GM12891 (cell line): ENCODE measurements around the gene ANKRD34C.

ENCODE experiments used
- POLR2A ChIP-seq: IDR thresholded peaks from 2 replicates; pipeline ENCODE4 v1.6.1; 2011; ENCODE audit warnings: low read depth, low read length, control low read depth
- POLR2AphosphoS5 ChIP-seq: IDR thresholded peaks from 2 replicates; pipeline ENCODE4 v1.6.1; 2011; ENCODE audit warnings: low read depth, low read length, control low read depth
- TAF1 ChIP-seq: IDR thresholded peaks from 2 replicates; pipeline ENCODE4 v1.6.1; 2011; ENCODE audit warnings: low read depth, low read length, control low read depth

DNA sequence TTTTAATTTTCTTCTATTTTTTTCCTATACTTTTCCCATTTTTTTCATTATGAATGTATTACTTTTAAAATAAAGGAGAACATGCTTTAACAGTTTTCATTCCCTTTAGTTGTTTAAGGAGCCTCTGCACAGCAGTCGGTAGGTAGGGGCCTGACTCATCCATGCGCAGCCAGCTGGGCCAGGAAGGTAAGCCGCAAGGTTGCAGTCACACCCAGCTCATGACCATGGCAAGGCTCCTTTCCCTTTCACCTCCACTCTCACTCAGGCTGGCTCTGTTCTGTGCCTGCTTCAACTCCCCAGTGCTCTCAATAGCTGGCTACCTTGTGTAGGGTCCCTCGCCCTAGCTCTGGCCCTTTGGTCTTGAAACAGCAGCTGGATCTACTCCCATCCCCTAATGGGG is 17.4 kb upstream of the ANKRD34C start:
- no peak for TF ChIP-seq POLR2AphosphoS5
- no peak for TF ChIP-seq POLR2A
- TF ChIP-seq TAF1, result no peak
